CD4-positive, CD25-positive, alpha-beta regulatory T cell (primary cell): ENCODE measurements around the gene STARD8. TPM values are rescaled to one million over a fixed set of nuclear protein-coding genes. Genes with fewer than 3 reads are reported as not detected.
"Not testable (repeated sequence)": the region's sequence is repeated elsewhere in the genome, so short reads cannot be mapped to it uniquely, and the experiment has no call there.

Experiments
- ATAC-seq, 2 donors: fragments of 150-1000 bp; cut with Tn5 transposase; one replicate each; pipeline ENCODE4 v1.10.0; 2021; ENCODE audit warnings: low read depth in 2 of 2, moderate number of reproducible peaks in 2 of 2, moderate library complexity in 1 of 2
- DNase-seq, 3 donors: peaks; one replicate each; pipeline versions ENCODE4 v3.0.0 to v3.0.0-alpha.2; 2012 to 2022; ENCODE audit warnings: mixed read lengths in 1 of 3
- H3K27ac ChIP-seq: one replicate; pipeline ENCODE4 v1.7.0; 2013; ENCODE audit warnings: mild to moderate bottlenecking, low read length; ENCODE audit not compliant: insufficient read depth, poor library complexity, severe bottlenecking
- H3K27me3 ChIP-seq: one replicate; pipeline ENCODE4 v1.7.0; 2013; ENCODE audit warnings: low read length; ENCODE audit not compliant: control insufficient read depth, insufficient read depth
- H3K36me3 ChIP-seq: one replicate; pipeline ENCODE4 v1.7.0; 2013; ENCODE audit warnings: mild to moderate bottlenecking, low read length, moderate library complexity; ENCODE audit not compliant: control insufficient read depth, insufficient read depth
- H3K4me1 ChIP-seq: 2 replicates; pipeline ENCODE4 v1.7.0; 2013; ENCODE audit warnings: mild to moderate bottlenecking, low read length; ENCODE audit not compliant: insufficient read depth, control insufficient read depth, poor library complexity, severe bottlenecking
- H3K4me3 ChIP-seq: one replicate; pipeline ENCODE4 v1.7.0; 2013; ENCODE audit warnings: low read depth, mild to moderate bottlenecking, low read length, moderate library complexity
- H3K9me3 ChIP-seq, 2 experiments: 1 replicate in 1 of 2; 2 replicates in 1 of 2; pipeline ENCODE4 v1.7.0; 2013; ENCODE audit warnings: low read length in 2 of 2, mild to moderate bottlenecking in 1 of 2, moderate library complexity in 1 of 2; ENCODE audit not compliant: control insufficient read depth in 2 of 2
- H3K27ac Mint-ChIP-seq, 3 donors: one replicate each; pipeline ENCODE4 v1.8.0; 2020 to 2022; ENCODE audit warnings: mild to moderate bottlenecking in 3 of 3, mixed read lengths in 3 of 3, moderate library complexity in 2 of 3
- H3K27me3 Mint-ChIP-seq: one replicate; pipeline ENCODE4 v1.8.0; 2022; ENCODE audit warnings: mild to moderate bottlenecking, mixed read lengths
- H3K36me3 Mint-ChIP-seq: one replicate; pipeline ENCODE4 v1.8.0; 2020; ENCODE audit warnings: mixed read lengths
- H3K4me1 Mint-ChIP-seq, 4 donors: one replicate each; pipeline ENCODE4 v1.8.0; 2020 to 2022; ENCODE audit warnings: mixed read lengths in 4 of 4, mild to moderate bottlenecking in 1 of 4
- H3K4me3 Mint-ChIP-seq, 4 donors: one replicate each; pipeline ENCODE4 v1.8.0; 2020 to 2022; ENCODE audit warnings: mild to moderate bottlenecking in 4 of 4, mixed read lengths in 4 of 4, moderate library complexity in 3 of 4
- H3K9me3 Mint-ChIP-seq, 7 donors: one replicate each; pipeline ENCODE4 v1.8.0; 2020 to 2022; ENCODE audit warnings: mixed read lengths in 7 of 7, mild to moderate bottlenecking in 3 of 7, moderate library complexity in 2 of 7
- polyA plus RNA-seq, 4 donors: library from polyadenylated mRNA; unstranded; fragments of 300-500 nt; fragmentation: Illumina TruSeq; gene quantifications; one replicate each; pipeline ENCODE4 v1.2.3, GENCODE V29; 2021
- total RNA-seq: library from RNA; stranded (reverse); gene quantifications from one replicate; pipeline ENCODE4 v1.2.3, GENCODE V29; 2022

Gene STARD8, protein sequence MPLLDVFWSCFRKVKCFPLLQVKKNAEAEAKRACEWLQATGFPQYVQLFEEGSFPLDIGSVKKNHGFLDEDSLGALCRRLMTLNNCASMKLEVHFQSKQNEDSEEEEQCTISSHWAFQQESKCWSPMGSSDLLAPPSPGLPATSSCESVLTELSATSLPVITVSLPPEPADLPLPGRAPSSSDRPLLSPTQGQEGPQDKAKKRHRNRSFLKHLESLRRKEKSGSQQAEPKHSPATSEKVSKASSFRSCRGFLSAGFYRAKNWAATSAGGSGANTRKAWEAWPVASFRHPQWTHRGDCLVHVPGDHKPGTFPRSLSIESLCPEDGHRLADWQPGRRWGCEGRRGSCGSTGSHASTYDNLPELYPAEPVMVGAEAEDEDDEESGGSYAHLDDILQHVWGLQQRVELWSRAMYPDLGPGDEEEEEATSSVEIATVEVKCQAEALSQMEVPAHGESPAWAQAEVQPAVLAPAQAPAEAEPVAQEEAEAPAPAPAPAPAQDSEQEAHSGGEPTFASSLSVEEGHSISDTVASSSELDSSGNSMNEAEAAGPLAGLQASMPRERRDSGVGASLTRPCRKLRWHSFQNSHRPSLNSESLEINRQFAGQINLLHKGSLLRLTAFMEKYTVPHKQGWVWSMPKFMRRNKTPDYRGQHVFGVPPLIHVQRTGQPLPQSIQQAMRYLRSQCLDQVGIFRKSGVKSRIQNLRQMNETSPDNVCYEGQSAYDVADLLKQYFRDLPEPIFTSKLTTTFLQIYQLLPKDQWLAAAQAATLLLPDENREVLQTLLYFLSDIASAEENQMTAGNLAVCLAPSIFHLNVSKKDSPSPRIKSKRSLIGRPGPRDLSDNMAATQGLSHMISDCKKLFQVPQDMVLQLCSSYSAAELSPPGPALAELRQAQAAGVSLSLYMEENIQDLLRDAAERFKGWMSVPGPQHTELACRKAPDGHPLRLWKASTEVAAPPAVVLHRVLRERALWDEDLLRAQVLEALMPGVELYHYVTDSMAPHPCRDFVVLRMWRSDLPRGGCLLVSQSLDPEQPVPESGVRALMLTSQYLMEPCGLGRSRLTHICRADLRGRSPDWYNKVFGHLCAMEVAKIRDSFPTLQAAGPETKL
- total RNA-seq: 0.57 TPM
- polyA plus RNA-seq: under 1 TPM in 1 of 4 donors, not detected in 3; 0.21 TPM

DNA sequence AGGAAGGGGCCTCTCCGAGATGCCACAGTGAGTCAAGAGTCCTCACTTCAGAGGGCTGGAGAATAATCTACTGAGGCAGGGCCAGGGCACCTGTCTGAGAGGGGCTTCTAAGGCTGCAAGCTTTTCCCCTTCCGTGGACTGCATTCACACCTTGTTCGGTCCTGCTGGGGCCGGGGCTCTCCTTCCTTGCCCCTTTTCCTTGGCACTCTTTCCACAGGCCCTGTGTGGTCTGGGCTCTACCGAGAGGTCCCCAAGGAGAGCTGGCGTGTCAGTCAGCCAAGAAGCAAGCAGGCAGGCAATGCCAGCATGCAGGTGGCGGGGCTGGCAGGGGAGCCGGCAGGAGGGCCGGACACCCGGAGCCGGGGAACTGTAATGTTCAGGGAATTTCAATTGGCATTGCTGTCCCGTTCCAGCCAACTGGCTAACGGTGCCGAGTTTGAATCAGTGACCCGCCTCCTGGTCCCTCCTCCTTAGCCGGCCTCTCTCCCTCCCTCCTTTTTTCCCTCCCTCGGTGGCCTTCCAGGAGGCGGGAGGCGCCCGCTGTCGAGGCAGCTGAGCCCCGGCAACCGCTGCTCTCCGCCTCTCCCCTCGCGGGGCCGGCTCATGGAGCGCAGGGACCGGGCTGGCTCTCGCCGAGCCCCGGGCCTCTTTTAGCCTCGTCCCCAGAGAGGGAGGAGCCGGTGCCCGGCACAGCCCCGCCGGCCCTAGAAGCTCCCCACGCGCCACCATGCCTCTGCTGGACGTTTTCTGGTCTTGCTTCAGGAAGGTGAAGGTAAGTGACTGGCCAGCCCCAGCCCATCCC is at the start of gene STARD8:
Gene STARD8 (plus strand): TSS at position 511 of the 802 bp plus-strand sequence. CDS start 217 bp downstream, at position 728.
- Mint-ChIP-seq H3K4me1 (no peaks in the 10 kb centered on the region), H3K9me3 (no peaks in the 10 kb centered on the region), H3K36me3 (no peaks in the 10 kb centered on the region), H3K27ac (no peak within 1 kb of the TSS), H3K27me3 (peaks cover 4% of the 10 kb centered on the region), H3K4me3 (no peak within 1 kb of the TSS)
- Histone ChIP-seq H3K27ac (no peak within 1 kb of the TSS), H3K9me3 (no peaks in the 10 kb centered on the region), H3K4me3 (no peak within 1 kb of the TSS), H3K4me1 (no peaks in the 10 kb centered on the region), H3K27me3 (no peaks in the 10 kb centered on the region), H3K36me3 (no peaks in the 10 kb centered on the region)
- DNase-seq: no peak
- ATAC-seq: no peak

DNA sequence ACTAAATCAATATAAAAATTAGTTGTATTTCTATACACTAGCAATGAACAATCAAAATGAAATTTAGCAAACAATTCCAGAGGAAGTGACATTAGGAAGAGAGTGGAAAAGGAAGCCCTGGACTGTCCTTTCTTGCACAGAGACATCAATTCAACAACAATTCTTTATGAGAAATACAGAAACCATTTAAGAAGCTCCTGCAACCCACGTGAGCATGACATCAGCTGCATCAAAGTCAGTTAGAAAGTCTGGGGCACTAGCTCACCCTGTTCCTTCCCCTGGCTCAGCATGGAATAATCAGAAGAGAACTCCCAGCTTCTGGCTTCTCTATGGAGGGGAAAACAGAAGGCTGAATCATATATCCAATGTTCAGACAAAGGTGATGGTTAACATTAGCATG is 48.6 kb upstream of the STARD8 start:
- no peaks in the 10 kb centered on the region for H3K27me3 ChIP-seq
- Mint-ChIP-seq H3K27me3 (no peaks in the 10 kb centered on the region), H3K27ac (no peak overlapping the region), H3K9me3 (peaks cover under 1 to 33% (median 14%) of the 10 kb centered on the region in 7 donors), H3K4me1 (no peaks in the 10 kb centered on the region), H3K4me3 (no peak overlapping the region), H3K36me3 (no peaks in the 10 kb centered on the region)
- ATAC-seq (no peak), DNase-seq (no peak)
- no peak overlapping the region for H3K27ac ChIP-seq
- no peaks in the 10 kb centered on the region for H3K36me3 ChIP-seq
- peaks cover 3 to 4% of the 10 kb centered on the region in 2 experiments for H3K9me3 ChIP-seq
- no peaks in the 10 kb centered on the region for H3K4me1 ChIP-seq
- H3K4me3 ChIP-seq: no peak overlapping the region

DNA sequence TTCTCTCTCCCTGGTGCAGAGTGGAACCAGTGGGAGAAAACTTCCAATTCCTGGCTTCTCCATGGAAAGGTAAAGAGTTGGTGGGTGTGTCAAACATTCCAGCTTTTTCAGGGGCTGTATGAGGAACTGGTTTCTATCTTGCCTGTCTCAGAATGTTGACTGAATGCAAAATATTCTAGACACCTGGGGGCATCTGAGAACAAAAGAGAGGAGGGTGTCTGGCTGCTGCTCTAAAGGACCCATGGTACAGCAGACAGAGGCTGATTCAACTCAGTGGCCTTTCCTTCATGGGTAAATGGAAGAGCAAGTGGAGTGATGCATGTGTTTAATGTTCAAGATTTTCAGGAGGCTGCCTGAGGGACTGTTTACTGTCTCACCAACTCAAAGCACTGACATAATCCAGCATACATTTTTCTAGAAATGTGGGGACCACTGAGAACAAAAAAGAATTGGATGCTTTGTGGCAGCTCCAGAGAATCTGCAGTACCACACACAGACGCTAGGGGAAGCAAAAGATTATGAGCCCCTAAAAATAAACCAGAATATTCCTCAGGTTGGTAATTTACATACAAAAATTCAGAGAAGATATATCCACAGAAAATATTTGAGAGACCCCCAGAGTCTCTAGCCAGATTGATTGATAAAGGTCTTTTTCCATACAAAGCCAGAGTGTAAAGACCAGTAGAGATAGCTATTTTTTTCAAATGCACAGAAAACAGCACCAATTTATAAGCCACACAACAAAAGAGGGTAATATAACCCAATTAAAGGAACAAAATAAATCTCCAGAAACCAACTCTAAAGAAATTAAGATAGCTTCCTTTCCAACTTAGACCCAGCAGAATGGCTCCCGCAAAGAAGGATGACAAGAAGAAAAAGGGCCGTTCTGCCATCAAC is 48.0 kb upstream of the STARD8 start:
- H3K4me1 Mint-ChIP-seq: no peaks in the 10 kb centered on the region
- H3K27me3 ChIP-seq: no peaks in the 10 kb centered on the region
- H3K9me3 ChIP-seq: peaks cover 3 to 4% of the 10 kb centered on the region in 2 experiments
- H3K27ac Mint-ChIP-seq: no peak overlapping the region
- H3K4me3 ChIP-seq: no peak overlapping the region
- DNase-seq: peak in 1 of 3 donors; percentile 8
- peaks cover 0 to 30% (median 12%) of the 10 kb centered on the region in 7 donors for H3K9me3 Mint-ChIP-seq
- H3K27ac ChIP-seq: no peak overlapping the region
- no peaks in the 10 kb centered on the region for H3K36me3 ChIP-seq
- ATAC-seq: no peak
- H3K4me1 ChIP-seq: no peaks in the 10 kb centered on the region
- H3K4me3 Mint-ChIP-seq: no peak overlapping the region
- no peaks in the 10 kb centered on the region for H3K36me3 Mint-ChIP-seq
- no peaks in the 10 kb centered on the region for H3K27me3 Mint-ChIP-seq

DNA sequence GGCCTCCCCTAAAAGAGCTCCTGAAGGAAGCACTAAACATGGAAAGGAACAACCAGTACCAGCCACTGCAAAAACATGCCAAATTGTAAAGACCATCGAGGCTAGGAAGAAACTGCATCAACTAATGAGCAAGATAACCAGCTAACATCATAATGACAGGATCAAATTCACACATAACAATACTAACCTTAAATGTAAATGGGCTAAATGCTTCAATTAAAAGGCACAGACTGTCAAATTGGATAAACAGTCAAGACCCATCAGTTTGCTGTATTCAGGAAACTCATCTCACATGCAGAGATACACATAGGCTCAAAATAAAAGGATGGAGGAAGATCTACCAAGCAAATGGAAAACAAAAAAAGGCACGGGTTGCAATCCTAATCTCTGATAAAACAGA is 43.2 kb upstream of the STARD8 start:
- not testable (repeated sequence) for H3K4me3 ChIP-seq, H3K27me3 Mint-ChIP-seq, DNase-seq, H3K27me3 ChIP-seq, H3K4me3 Mint-ChIP-seq, H3K4me1 Mint-ChIP-seq, H3K27ac Mint-ChIP-seq, H3K27ac ChIP-seq, H3K36me3 Mint-ChIP-seq, H3K36me3 ChIP-seq, H3K9me3 ChIP-seq, ATAC-seq, H3K4me1 ChIP-seq
- peaks cover 0 to 19% (median 3%) of the 10 kb centered on the region in 7 donors for H3K9me3 Mint-ChIP-seq

DNA sequence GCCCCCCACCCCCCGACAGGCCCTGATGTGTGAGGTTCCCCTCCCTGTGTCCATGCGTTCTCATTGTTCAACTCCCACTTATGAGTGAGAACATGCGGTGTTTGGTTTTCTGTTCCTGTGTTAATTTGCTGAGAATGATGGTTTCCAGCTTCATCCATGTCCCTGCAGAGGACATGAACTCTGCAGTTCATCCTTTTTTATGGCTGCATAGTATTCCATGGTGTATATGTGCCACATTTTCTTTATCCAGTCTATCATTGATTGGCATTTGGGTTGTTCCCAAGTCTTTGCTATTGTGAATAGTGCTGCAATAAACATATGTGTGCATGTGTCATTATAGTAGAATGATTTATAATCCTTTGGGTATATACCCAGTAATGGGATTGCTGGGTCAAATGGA is 32.7 kb upstream of the STARD8 start:
- ATAC-seq, H3K27ac ChIP-seq, H3K27ac Mint-ChIP-seq, H3K4me1 Mint-ChIP-seq, H3K4me1 ChIP-seq, H3K9me3 ChIP-seq, H3K4me3 ChIP-seq, H3K27me3 ChIP-seq, H3K36me3 Mint-ChIP-seq, H3K36me3 ChIP-seq, H3K4me3 Mint-ChIP-seq, DNase-seq, H3K27me3 Mint-ChIP-seq: not testable (repeated sequence)
- peaks cover 0 to 10% (median 0%) of the 10 kb centered on the region in 7 donors for H3K9me3 Mint-ChIP-seq

DNA sequence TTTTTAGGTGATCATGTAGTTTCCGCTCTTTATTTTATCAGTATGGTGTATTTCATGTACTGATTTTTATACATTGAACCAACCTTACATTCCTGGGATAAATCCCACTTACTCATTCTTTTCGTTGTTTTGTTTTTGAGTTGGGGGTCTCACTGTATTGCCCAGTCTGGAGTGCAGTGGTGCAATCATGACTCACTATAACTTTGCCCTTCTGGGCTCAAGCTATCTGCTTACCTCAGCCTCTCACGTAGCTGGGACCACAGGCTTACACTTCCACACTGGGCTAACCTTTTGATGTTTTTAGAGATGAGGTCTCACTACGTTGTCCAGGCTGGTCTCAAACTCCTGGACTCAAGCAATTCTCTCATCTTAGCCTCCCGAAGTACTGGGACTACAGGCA is 19.5 kb upstream of the STARD8 start:
- no peaks in the 10 kb centered on the region for H3K4me1 Mint-ChIP-seq
- H3K9me3 ChIP-seq: no peaks in the 10 kb centered on the region
- no peak for DNase-seq
- no peak overlapping the region for H3K4me3 Mint-ChIP-seq
- H3K27ac ChIP-seq: no peak overlapping the region
- no peaks in the 10 kb centered on the region for H3K36me3 ChIP-seq
- no peak overlapping the region for H3K27ac Mint-ChIP-seq
- no peaks in the 10 kb centered on the region for H3K4me1 ChIP-seq
- H3K27me3 Mint-ChIP-seq: peaks cover 4% of the 10 kb centered on the region
- ATAC-seq: no peak
- no peaks in the 10 kb centered on the region for H3K36me3 Mint-ChIP-seq
- no peaks in the 10 kb centered on the region for H3K27me3 ChIP-seq
- no peak overlapping the region for H3K4me3 ChIP-seq
- peaks cover 0 to 1% (median 0%) of the 10 kb centered on the region in 7 donors for H3K9me3 Mint-ChIP-seq
